GM10248 (cell line): ENCODE results near the gene PARD3B.

ENCODE experiments used
- CTCF ChIA-PET: fragments of 300-600 bp; sonication (Branson Sonifier 250); formaldehyde crosslinking; extraction: SDS; loops from one replicate; lab custom pipeline; 2021; ENCODE audit warnings: antibody characterized with exemption; lab: Yijun Ruan, JAX
- POLR2A ChIA-PET: fragments of 350-650 bp; sonication (Branson Sonifier 250); formaldehyde crosslinking; extraction: SDS; loops from one replicate; lab custom pipeline; 2020; ENCODE audit warnings: antibody characterized with exemption; lab: Yijun Ruan, JAX
- DNase-seq: peaks from one replicate; pipeline ENCODE4 v3.0.0; 2012; ENCODE audit errors: extremely low spot score
- CTCF ChIP-seq: IDR thresholded peaks from 2 replicates; pipeline ENCODE4 v1.5.1; 2012; ENCODE audit warnings: mild to moderate bottlenecking, low read depth; ENCODE audit errors: extremely low read depth, missing control alignments, control extremely low read depth

Gene PARD3B

GRCh38 chr2:204945376-204945775, 400.1 kb downstream of the PARD3B start:
- ChIA-PET CTCF (interaction anchor here (1.4 to 1.9 kb wide), 2 partner anchors 12 to 22 kb away, joined by 4 to 5 read pairs; no protein-coding TSS in a partner anchor), POLR2A (no interaction called here)
- no peak for TF ChIP-seq CTCF
- DNase-seq, result no peak

DNA sequence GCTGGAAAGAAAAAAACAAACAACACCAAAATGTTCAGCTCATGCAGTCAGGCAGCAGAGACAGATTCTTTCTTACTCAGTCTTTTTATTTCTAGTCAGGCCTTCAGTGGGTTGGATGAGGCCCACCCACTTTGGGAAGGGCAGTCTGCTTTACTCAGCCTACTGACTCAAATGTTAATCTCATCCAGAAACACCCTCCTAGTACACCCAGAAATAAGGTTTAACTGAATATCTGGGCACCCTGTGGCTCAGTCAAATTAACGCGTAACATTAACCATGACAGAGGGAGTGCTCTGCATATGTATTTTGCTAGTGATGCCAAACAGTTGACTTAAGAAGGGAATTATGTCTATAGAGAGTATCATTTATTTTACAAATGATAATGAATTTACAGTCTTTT, 401.6 kb downstream of the PARD3B start:
- POLR2A ChIA-PET, result no interaction called here
- CTCF ChIA-PET, result interaction anchor here (1.9 kb wide), 1 partner anchor 20 kb away, joined by 4 read pairs; no protein-coding TSS in a partner anchor
- DNase-seq, result no peak
- no peak for TF ChIP-seq CTCF

DNA sequence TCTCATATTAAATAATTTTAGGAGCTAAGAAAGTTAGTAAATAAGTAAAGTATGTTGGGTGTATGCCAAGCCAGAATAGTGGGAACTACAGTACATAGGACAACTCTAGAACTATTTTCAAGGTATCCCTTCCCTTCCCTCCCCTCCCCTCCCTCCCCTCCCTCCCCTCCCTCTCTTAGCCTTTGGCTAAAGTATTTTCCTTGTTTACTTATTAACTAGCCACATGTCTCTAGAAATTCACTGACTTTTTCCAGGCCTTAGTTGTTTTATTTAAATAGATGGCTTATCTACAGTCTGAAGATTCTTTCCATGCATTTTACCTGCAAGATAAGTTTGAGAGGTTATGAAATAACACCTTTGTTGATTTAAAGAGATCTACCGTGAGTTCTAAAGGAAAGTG, 402.1 kb downstream of the PARD3B start:
- no peak for TF ChIP-seq CTCF
- DNase-seq, result no peak
- ChIA-PET CTCF (interaction anchor here (1.9 kb wide), 1 partner anchor 19 kb away, joined by 4 read pairs; no protein-coding TSS in a partner anchor), POLR2A (no interaction called here)

DNA sequence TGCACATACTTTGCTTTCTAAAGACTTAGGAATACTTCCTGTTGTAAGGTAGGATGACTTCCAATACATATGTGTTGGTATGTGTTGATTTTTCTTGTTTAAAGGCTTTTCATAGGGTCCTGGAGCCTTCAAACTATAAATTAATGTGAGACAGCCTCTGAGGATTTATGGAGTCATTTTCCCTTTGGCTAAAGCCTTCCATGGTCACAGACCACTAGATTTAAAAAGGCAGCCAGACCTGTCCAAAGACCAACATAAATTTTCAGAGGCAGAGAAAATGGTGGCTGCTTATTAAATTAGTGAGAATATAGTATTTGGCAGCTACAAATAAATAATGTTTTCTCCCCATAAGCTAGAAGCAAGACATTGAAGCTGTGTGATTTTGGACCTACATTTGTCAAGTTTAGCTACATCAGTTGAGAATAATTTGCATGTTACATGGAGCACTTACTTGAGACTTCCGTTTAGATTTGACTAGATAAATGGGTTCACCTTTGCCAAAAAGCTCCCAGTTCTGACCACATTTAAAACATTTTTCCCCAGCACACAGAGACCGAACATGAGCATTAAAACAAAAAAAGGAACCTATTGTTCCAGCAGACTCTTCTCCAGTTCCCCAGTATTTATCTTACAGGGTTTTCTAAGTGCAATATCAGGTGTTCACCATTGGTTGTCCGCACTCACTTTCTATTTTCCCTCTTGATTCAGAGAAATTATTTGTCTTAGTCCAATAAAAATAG, 402.9 kb downstream of the PARD3B start:
- TF ChIP-seq CTCF, result no peak
- POLR2A ChIA-PET, result no interaction called here
- no peak for DNase-seq
- CTCF ChIA-PET, result no interaction called here

DNA sequence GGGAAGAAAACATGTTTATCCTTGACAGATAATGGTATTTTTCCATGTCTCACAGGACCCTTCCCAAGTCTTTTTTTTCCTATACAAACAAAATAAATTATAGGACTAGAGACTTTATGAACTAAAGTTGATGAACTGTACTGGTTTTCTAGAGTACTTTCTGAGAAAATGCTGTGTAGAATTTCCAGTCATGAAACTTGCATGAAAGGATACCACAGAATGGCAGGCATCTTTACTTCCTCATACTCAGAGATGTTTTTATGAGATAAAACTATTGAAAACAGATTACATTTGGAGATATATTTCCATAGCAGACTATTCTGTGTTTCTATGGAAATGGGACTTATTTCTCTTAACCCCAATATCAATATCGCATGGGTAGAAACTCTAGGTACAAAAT, 403.5 kb downstream of the PARD3B start:
- DNase-seq, result no peak
- POLR2A ChIA-PET, result no interaction called here
- TF ChIP-seq CTCF, result no peak
- CTCF ChIA-PET, result no interaction called here

DNA sequence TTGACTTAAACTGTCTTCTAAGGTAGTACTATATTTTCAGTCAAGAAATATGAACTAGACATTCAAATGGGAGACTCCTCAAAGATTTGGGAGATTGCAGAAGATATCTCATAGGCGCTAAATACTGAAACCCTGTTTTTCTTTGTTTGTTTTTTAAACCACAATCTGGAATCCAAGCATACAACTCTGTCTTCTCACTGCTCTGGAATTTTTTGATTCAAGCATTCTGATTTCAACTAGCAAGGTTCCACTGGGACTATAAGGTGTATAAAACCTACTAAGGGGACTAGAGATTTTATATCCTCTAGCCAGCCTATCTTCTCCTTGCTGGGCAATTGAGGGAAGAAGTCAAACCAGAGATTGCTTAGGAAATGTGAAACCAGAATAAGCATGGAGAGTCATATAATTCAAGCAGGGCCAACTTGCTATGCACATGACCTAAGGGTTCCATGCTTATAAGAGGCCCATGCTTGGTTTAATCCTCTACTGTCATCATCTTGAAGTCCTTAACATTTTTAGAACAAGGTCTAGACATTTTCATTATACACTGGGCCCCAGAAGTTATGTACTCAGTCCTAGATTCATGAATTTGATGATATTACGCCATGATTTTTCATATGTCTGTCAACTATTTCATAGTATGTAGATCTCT, 405.5 kb downstream of the PARD3B start:
- CTCF ChIA-PET, result no interaction called here
- no peak for DNase-seq
- no peak for TF ChIP-seq CTCF
- POLR2A ChIA-PET, result no interaction called here
